Esophagus muscularis mucosa (tissue), 4 donors: ENCODE data around the gene TRPV4. TPM values are rescaled to one million over a fixed set of nuclear protein-coding genes. Genes with fewer than 3 reads are reported as not detected.

Source experiments
- DNase-seq: peaks from one replicate; pipeline ENCODE4 v3.0.0-alpha.2; 2017; ENCODE audit errors: extremely low spot score
- H3K27ac ChIP-seq, 4 donors: fragments of 200-600 bp; sonication (generic); replicated peaks in 1 of 4; 1 replicate in 3 of 4; 2 replicates in 1 of 4; pipeline ENCODE4 v1.5.1; 2016 to 2019; ENCODE audit warnings: mild to moderate bottlenecking in 1 of 4
- H3K27me3 ChIP-seq, 4 donors: fragments of 200-600 bp; sonication (generic); one replicate each; pipeline versions ENCODE4 v1.5.1 to v1.6.0; 2016 to 2019
- H3K36me3 ChIP-seq, 4 donors: fragments of 200-600 bp; sonication (generic); one replicate each; pipeline ENCODE4 v1.5.1; 2016 to 2019
- H3K4me1 ChIP-seq, 4 donors: fragments of 200-600 bp; sonication (generic); one replicate each; pipeline ENCODE4 v1.5.1; 2016 to 2019
- H3K4me3 ChIP-seq, 4 donors: fragments of 200-600 bp; sonication (generic); 1 replicate in 2 of 4; 2 replicates in 2 of 4; pipeline ENCODE4 v1.5.1; 2016 to 2019; ENCODE audit warnings: mild to moderate bottlenecking in 4 of 4, moderate library complexity in 1 of 4
- H3K9me3 ChIP-seq, 4 donors: fragments of 200-600 bp; sonication (generic); 1 replicate in 3 of 4; 2 replicates in 1 of 4; pipeline ENCODE4 v1.5.1; 2016 to 2019
- EP300 ChIP-seq: sonication (generic); formaldehyde crosslinking; IDR thresholded peaks from one replicate; pipeline ENCODE4 v1.6.1; 2017; ENCODE audit warnings: antibody characterized with exemption
- POLR2A ChIP-seq: fragments of 450-650 bp; IDR thresholded peaks from one replicate; pipeline ENCODE4 v1.6.1; 2017; ENCODE audit warnings: antibody characterized with exemption, moderate library complexity, mild to moderate bottlenecking, low read depth
- POLR2AphosphoS5 ChIP-seq, 2 donors: sonication (generic); formaldehyde crosslinking; IDR thresholded peaks; one replicate each; pipeline ENCODE4 v1.6.1; 2017; ENCODE audit warnings: antibody characterized with exemption in 2 of 2
- WGBS: methylation state at CpG from one replicate; pipeline ENCODE4 v1.1.5; 2018; 5-methylcytosine and 5-hydroxymethylcytosine counted together
- intact Hi-C: fragments of 100-400 bp; cut with DNase I; formaldehyde crosslinking; loops from one replicate; pipeline ENCODE4 v1.15.1; 2023
- total RNA-seq, 4 donors: library from RNA; depleted of rRNA; stranded (reverse); fragments of >200 nt; gene quantifications; one replicate each; pipeline versions ENCODE4 v1.1.0 to v1.2.1, GENCODE V29; 2016
- TF ChIP-seq, protein P1 (sequence below), 3 experiments: fragments of 200-600 bp in 2 of 3; fragments of 450-650 bp in 1 of 3; sonication (generic) in 2 of 3; IDR thresholded peaks; one replicate each; pipeline ENCODE4 v1.5.1; 2017 to 2019; ENCODE audit warnings: antibody characterized with exemption in 3 of 3, mild to moderate bottlenecking in 2 of 3, moderate library complexity in 1 of 3

Gene TRPV4
- total RNA-seq, 4 donors from 2014 or later = under 0.01 to 0.63 (median 0.35) TPM

DNA sequence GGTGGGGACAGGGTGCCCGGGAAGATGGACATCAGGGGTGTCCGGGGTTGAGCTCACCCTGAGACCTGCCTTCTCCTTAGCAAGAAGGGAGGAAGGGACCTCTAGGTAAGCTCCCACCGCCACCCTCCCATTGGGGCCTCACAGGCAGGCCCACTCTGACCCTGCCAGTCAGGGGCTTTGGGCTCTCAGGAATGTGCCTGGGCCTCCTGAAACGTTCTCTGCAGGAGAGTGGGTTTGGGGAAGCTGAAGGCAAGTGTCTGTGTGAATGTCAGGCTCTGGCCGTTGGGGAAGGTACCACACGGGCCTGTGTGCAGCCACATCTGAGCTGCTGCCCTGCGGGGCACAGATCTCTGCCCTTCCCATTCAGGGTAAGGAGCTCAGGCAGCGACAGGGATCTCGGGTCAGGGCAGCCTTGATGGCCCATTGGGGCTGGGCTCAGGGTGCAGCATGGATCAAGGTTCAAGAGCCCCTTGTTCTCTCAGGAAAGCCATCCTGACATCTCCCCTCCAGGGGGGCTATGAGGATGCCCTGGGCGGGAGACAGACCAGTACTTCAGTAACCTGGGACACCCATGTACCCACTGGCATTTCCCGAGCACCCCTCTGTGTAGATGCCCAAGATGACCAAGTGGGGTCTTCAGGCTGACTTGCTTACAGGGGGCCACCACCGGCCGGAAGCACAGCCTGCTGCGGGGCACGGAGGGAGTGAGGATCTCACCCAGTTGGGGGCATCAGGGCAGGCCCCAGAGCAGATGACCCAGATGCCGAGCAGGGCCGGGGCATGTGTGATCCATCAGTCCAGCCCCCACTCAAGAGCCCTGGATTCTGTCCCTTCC lies 89.9 kb downstream of the TRPV4 start:
- Histone ChIP-seq H3K4me3 (no peak overlapping the region), H3K9me3 (no peaks in the 10 kb centered on the region), H3K27me3 (peaks cover 0 to 3% (median 0%) of the 10 kb centered on the region in 4 donors), H3K27ac (no peak overlapping the region), H3K36me3 (no peaks in the 10 kb centered on the region), H3K4me1 (peaks cover 0 to 5% (median 0%) of the 10 kb centered on the region in 4 donors)
- 81% methylated on average over 6 of the region's 17 CpGs for WGBS
- intact Hi-C loops = no loop called here
- no peak for TF ChIP-seq EP300
- DNase-seq = no peak

DNA sequence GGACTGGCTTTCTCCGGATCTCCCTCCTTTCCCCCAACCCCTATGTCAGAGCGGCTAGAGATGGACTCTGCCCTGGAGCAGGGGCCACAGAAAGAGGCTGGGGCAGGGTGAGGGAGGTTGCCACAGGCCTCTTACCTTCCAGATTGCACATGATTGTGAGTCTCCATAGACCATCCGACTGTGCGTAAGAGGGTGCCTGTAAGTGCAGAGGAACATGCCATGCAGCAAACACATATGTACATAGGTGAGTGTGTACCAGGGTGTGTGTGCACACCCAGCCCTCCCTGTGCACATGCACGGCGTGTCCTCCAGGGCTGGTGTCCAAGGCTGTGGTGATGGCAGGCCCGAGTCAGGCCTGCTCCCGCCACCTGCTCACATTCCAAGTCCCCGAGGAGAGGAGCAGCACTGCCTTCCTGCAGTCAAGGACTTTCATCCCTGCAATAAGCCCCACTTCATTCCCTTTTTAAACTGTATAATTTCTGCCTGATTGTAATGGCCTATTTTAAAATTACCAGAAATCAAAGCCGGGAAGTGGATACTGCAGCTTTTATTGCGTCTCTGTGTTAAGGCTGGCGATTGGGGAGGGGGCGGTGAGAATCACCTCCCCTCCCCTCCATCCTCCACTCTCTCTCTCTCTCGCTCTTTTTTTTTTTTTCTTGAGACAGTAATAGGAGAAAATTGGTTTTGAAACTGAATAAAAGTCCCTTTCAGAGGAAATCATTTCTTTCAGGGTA lies 91.1 kb downstream of the TRPV4 start:
- intact Hi-C loops = no loop called here
- no peak for DNase-seq
- no peak for TF ChIP-seq POLR2A
- TF ChIP-seq, protein P1, sequence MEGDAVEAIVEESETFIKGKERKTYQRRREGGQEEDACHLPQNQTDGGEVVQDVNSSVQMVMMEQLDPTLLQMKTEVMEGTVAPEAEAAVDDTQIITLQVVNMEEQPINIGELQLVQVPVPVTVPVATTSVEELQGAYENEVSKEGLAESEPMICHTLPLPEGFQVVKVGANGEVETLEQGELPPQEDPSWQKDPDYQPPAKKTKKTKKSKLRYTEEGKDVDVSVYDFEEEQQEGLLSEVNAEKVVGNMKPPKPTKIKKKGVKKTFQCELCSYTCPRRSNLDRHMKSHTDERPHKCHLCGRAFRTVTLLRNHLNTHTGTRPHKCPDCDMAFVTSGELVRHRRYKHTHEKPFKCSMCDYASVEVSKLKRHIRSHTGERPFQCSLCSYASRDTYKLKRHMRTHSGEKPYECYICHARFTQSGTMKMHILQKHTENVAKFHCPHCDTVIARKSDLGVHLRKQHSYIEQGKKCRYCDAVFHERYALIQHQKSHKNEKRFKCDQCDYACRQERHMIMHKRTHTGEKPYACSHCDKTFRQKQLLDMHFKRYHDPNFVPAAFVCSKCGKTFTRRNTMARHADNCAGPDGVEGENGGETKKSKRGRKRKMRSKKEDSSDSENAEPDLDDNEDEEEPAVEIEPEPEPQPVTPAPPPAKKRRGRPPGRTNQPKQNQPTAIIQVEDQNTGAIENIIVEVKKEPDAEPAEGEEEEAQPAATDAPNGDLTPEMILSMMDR (IDR thresholded peaks at IDR 0.05) = no peak
- Histone ChIP-seq H3K27ac (no peak overlapping the region), H3K4me1 (peaks cover 0 to 5% (median 0%) of the 10 kb centered on the region in 4 donors), H3K36me3 (no peaks in the 10 kb centered on the region), H3K9me3 (no peaks in the 10 kb centered on the region), H3K4me3 (no peak overlapping the region), H3K27me3 (peaks cover 0 to 3% (median 1%) of the 10 kb centered on the region in 4 donors)
- WGBS = 82% methylated on average over 14 of the region's 14 CpGs

DNA sequence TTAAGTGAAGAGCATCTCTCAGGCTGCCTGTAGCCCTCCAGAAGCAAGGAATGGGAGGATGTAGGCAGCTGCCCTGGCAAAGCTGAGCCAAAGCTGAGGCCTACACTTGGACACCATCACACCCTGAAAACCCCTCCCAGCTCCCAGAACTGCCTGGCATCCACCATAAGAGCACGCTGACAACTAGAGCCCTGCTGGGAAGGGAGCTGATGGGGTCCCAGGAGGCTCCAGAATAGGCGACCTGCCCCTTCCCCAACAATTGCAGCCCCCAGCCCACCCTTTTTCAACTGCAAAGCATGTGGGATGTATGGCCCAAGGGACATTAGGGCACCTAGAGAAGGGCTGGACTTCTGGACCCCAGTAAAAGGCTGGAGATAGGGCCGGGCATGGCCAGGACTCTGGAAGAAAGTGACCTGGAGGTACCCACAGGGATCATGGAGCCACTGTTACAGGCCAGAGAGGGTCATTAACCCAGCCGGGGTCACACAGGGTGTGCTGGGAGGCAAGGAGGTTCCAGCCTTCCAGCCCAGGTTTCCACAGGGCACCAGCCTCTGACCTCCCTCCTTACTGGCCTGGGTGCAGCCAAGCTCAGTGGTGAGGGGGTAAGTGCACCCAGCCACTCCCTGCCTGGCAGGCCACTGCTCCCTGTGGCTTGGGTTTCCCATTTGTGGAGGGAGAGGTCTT lies 91.8 kb downstream of the TRPV4 start:
- Histone ChIP-seq H3K4me1 (peaks cover 0 to 5% (median 0%) of the 10 kb centered on the region in 4 donors), H3K9me3 (no peaks in the 10 kb centered on the region), H3K27ac (no peak overlapping the region), H3K4me3 (no peak overlapping the region), H3K27me3 (peaks cover 0 to 10% (median 1%) of the 10 kb centered on the region in 4 donors), H3K36me3 (no peaks in the 10 kb centered on the region)
- WGBS = 86% methylated on average over 4 of the region's 4 CpGs
- TF ChIP-seq POLR2AphosphoS5 (IDR thresholded peaks at IDR 0.05) (no peak), POLR2A (no peak), EP300 (no peak)
- TF ChIP-seq, protein P1 (IDR thresholded peaks at IDR 0.05) = no peak
- intact Hi-C loops = no loop called here
- DNase-seq = no peak

DNA sequence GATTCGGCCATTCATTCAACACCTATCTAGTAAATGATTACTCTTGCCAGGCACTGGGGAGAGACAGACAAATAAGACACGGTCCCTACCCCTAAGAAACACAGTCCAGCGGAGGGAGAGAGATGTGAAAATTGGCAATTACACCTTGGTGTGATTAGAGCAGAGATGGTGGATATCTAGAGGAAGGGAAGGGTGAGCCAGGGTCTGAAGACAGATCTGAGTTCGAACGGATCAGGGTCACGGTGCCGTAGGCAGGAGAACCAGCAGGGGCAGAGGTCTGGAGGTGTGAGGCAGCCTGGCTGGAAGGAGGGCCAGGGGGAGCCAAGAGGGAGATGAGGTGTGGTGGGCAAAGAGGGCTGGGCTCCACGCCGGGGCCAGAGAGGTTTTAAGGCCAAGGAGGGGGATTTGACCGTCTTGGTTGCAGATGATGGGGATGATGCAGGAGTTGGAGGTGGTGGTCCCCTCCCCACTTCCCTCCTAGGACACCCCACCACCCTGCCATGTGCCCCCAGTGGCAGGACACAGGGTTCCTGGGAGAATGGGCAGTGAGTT lies 92.4 kb downstream of the TRPV4 start:
- DNase-seq = no peak
- 92% methylated on average over 10 of the region's 10 CpGs for WGBS
- Histone ChIP-seq H3K27ac (no peak overlapping the region), H3K4me3 (no peak overlapping the region), H3K9me3 (no peaks in the 10 kb centered on the region), H3K27me3 (peaks cover 0 to 17% (median 1%) of the 10 kb centered on the region in 4 donors), H3K4me1 (peaks cover 0 to 5% (median 0%) of the 10 kb centered on the region in 4 donors), H3K36me3 (no peaks in the 10 kb centered on the region)
- intact Hi-C loops = no loop called here
- TF ChIP-seq POLR2A = no peak

DNA sequence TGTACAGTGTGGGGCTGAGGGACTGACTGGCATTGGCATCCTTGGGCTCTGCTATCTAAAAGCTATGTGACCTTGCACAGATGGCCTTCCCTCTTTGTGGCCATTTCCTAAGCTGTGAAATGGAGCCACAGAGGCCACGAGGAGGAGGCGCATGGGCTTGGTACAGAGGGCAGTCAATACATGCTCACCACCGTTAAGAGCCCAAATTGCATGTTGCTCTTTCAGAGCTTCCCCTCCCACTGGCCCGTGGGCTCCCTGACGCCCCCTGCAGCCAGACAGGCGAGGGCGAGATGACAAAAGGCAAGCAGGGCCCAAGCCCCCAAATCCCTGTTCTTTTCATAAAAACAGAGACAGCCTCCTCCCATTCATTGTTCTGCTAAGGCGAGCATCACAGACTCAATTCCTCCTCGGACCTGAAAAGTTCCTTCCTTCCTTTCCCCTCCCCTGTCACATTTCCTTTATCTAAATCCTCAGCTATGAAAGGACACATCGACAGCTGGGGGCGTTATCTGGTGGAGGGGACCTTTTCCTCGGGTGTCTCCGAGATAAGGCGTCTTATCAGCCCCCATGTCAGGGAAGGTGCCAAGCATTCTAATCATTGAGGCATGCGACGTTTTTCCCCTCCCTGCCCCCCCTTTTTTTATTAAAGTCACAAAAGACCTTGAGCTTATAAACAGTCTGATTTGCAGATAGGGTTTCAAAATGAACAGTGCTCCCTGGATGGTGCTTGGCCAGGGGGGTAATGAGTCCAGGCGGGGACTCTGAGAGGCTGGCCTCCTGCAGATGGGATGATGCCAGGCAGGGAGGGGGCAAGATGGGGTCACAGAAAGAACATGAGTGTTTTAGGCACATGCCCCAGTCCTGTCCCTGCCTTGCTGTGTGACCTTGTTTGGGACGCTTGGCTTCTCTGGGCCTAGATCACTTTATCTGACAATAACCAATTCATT lies 93.2 kb downstream of the TRPV4 start:
- Histone ChIP-seq H3K4me1 (peaks cover 0 to 3% (median 0%) of the 10 kb centered on the region in 4 donors), H3K27ac (no peak overlapping the region), H3K36me3 (no peaks in the 10 kb centered on the region), H3K27me3 (peaks cover 0 to 24% (median 1%) of the 10 kb centered on the region in 4 donors), H3K9me3 (no peaks in the 10 kb centered on the region), H3K4me3 (no peak overlapping the region)
- TF ChIP-seq POLR2A = no peak
- TF ChIP-seq, protein P1 (IDR thresholded peaks at IDR 0.05) = no peak
- no peak for TF ChIP-seq POLR2AphosphoS5 (IDR thresholded peaks at IDR 0.05)
- TF ChIP-seq EP300 = no peak
- intact Hi-C loops = no loop called here
- WGBS = 52% methylated on average over 13 of the region's 18 CpGs
- DNase-seq = no peak
